ENCODE measurements around the gene PDZD7.
A peak's percentile ranks its signal among the peaks of the same experiment; 100 is the strongest.
"Not testable (repeated sequence)": the region's sequence is repeated elsewhere in the genome, so short reads cannot be mapped to it uniquely, and the experiment has no call there.

The PDZD7 gene

DNA sequence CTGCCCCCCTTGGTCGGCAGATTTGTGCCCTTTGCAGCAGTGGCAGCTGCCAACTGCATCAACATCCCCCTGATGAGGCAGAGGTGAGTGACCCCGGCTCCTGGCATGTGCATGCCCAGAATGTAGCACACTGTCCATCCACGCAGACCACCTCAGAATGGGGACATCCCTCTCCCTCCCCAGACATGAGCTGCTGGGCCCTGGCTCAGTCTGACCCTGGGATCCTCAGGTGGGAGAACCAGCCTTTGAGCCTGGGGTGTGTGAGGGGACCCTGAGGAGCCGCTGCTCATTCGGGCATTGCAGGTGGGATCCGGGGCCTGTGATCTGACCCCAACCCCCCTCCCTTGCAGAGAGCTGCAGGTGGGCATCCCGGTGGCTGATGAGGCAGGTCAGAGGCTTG, 5.8 kb upstream of the PDZD7 start:
- DNase-seq = no peak

- no peak for DNase-seq
Measured at GRCh38 chr10:101035916-101036702, 5.2 kb upstream of the PDZD7 start.

DNA sequence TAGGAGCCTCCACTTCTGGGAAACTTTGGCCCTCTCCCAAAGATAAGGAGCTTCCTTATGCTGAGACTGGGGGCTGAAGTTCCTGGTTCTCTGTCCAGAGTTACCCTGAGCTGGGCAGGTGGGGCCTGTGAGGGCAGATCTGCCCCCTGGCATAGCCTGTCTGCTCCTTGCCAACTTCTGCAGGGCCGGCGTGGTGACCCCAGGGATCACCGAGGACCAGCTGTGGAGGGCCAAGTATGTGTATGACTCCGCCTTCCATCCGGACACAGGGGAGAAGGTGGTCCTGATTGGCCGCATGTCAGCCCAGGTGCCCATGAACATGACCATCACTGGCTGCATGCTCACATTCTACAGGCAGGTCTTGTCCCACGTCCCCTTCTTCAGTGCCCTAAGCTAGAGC, 4.4 kb upstream of the PDZD7 start:
- no peak for DNase-seq

DNA sequence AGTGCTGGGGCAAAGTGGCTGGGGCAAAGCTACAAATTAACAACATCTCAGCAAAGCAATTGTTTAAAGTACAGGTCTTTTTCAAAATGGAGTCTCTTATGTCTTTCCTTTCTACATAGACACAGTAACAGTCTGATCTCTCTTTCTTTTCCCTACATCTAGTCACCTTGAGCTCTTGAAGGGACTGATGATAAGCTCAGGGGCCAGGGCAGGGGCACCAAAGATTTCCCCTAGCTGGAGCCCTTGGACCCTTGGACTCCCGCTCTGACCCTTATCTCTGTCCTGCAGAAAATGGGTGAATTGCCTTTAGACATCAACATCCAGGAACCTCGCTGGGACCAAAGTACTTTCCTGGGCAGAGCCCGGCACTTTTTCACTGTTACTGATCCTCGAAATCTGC, 3.5 kb upstream of the PDZD7 start:
- not testable (repeated sequence) for DNase-seq

DNA sequence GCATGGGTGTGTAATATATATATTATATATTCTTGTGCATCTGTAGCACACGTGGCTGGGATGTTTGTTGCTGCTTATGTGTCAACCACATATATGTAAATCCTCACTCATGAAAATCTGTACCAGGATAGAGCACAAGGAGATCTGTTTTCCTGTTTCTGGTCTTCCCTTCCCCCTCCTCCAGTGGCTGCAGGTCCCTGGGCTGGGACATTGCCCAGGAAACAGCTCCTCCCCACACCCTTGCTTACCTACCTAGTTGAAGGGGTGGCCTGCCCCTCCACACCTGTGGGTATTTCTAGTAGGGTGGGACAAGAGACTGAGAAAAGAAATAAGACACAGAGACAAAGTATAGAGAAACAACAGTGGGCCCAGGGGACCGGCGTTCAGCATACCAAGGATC, 2.3 kb upstream of the PDZD7 start:
- DNase-seq = no peak

DNA sequence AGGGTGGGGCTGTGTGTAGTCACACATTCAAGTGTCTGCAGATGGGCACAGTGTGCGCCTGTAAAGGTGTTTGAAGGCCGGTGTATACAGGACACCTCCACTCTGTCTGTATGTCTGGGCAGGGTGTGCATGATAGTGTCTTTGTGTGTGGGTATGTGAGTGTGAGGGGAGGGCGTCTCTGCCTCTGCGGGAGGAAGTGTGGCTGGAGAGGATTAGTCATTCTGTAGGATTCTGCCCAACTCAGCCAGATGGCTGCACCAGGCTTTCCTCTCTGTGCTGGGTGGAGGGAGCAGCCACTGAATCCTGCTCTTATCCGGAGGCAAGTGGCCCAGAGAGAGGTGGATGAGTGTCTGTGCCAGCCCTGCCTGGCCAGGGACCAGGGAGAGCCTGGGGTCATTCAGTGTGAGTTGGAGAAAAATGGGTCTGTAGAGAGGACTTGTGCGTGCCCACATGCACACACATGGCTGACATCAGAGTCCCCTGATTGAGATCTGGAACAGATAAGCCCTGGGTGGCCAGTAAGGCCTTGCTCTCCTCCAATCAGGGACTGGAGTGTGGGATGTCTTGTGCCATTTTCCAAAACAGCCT, 1.8 kb upstream of the PDZD7 start:
- peak; percentile 95 for DNase-seq

GRCh38 chr10:101031796-101032636, 1.1 kb upstream of the PDZD7 start:
- peak; percentile 75 for DNase-seq

GRCh38 chr10:101030496-101031127, 317 bp downstream of the PDZD7 start:
- DNase-seq = peak; percentile 48

DNA sequence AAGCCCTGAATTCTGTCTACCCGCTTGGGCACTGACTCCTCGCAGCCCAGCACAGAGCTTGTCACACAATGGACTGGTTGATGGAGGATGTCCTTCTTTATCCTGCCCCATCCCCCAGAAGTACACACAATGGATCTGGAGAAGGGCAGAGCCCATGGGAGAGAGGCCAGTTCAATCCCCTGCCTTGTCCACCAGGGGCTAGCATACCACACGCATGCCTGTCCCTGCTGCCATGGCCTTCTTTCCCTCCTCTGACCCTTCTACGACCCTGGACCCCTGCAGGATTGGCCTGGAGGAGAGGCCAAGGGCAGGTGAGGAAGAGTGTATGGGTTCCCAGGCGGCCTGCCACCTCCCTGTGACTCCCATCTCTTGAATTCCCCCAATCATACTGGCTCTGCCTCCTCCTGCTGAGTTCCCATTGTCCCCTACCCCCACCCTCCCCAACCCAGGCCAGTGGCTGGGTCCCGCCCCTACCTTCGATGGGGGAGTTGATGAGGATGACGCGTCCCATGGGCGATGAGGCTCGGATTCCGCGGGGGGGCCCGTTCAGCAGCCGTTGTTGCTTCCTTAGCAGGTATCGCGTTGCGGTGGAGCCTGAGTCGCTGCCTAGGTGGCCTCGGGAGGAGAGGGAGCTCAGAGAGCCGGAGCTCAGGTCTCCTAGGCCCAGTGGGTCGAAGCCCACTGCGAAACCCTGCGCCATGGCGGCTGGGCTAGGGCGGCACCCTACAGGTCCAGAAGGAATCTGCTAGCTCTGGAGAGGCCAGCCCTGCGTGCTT, 1.2 kb downstream of the PDZD7 start:
- DNase-seq = no peak

DNA sequence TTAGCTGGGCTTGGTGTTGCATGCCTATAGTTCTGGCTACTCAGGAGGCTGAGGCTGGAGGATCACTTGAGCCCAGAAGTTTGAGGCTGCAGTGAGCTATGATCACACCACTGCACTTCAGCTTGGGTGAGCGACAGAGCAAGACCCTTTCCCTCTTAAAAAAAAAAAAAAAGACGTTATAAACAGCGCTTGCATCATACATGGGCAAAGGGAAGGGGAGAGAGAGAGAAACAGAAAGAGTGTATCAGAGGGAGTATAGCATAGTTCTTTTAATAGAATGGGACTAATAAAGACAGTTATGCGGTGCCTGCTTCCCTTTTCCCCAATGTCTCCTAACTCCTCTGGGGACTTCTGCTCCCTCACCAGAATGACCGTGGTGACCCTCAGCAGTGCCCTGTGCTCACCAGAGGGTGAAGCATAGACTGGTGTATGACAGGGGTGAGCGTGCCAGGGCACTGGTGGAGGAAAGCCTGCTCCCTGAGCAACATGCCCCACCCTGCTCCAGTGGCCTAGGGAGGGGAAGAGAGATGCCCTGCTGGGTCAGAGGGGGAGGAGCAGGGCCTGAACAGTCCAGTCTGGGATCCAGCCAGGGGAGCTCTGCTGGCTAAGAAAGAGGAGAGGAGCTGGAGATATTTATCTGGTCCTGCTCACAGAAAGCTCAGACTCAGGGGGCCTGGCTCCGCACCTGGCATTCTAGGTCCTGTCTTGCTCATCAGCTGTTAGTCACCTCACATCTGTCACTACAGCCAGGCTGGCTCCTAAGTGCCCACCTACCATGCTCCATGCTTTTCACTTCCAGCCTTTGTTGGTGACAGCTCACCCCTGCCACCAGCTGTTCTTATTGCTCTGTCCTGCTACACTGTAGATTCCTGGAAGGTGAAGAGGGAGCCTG, 2.2 kb downstream of the PDZD7 start:
- no peak for DNase-seq

DNA sequence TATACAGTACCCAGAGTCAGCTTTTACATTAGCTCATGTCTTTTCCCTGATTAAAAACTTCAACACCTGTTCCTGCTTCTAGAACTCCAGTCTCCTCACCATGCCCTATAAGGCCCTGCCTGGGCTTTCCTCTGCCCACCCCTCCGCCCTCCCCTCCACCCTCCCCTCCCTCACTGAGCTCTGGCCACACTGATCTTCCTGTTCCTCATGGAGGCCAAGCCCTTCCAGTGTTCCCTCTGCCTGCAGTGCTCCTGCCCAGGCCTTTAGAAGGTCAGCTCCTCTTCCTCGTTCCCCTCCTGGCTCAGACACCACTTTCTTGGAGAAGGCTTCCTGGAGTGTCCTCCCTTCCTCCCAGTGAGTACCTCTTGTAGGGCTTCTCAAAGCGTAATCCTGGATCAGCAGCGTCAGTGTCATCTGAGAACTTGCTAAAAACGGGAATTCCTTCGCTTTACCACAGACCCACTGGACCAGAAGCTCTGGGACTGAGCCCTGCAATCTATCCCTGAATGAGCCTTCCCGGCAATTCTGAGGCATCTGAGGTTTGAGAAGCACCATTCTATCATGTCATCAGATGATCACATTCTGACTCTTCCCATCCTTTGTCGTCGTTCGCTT, 3.7 kb downstream of the PDZD7 start:
- DNase-seq = no peak

DNA sequence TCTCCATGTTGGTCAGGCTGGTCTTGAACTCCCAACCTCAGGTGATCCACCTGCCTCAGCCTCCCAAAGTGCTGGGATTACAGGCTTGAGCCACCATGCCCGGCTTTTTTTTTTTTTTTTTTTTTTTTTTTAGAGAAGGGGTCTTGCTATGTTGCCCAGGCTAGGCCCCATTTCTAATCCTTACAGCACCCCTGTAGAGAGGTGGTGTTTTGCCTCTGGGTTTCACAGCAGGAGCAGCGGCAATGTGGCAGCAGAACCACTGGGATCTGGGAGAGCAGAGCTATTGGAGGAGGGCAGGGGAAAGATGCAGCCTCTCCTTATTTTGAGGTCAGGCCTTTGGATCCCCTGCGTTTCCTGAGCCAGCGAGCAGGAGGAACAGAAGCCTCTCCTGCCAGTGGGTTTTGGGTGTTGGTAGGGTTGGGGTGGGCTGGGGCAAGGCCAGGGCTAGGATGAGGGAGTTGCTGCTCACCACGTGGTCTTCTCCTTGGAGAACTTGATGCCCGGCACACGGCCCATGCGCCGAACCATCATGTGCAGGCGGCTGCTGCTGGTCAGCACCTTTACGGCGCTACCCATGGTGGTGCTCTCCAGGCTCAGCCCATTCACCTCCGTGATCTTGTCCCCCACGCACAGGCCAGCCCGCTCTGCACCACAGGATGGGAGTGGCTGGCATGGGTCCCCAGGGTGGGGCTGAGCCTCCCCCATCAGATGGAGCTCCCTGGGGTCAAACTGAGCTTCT, 7.8 kb downstream of the PDZD7 start:
- no peak for DNase-seq

DNA sequence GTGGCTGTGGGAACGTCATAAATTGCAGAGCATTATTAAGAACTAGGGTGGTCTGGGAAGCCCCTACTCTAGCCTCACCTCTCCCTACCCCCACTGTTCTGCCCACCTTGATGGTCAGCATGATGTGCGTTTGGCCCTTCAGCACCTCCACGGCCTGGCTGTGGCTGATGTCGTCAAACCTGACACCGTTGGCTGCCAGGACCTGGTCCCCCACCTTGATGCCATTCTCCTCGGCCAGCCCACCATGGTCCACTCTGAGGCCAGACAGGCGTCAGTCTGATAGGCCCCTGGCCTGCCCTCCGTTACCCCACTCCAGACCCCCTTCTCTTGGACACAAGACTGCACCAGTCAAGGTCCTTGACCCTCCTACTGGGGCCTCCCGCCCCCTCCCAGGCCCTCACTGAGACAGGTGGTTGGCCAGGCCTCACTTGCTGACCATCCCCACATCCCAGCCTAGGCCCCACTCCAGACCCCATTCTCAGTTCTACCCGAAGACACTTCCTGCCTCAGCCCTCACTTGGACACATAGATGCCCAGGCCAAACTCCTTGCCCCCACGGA, 9.2 kb downstream of the PDZD7 start:
- DNase-seq = no peak

GRCh38 chr10:101021239-101021638, 9.7 kb downstream of the PDZD7 start:
- no peak for DNase-seq

- DNase-seq = no peak
Measured at GRCh38 chr10:101020427-101021075, 10.4 kb downstream of the PDZD7 start.

DNA sequence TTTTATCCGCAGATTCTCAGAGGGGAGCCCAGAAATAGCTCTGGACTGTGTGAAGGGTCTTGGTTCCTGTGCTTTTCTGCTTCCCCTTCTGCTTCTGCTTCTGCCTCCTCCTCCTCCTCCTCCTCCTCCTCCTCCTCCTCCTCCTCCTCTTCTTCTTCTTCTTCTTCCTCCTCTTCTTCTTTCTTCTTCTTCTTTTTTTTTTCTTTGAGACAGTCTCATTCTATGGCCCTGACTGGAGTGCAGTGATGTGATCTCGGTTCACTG, 11.6 kb downstream of the PDZD7 start:
- no peak for DNase-seq

DNA sequence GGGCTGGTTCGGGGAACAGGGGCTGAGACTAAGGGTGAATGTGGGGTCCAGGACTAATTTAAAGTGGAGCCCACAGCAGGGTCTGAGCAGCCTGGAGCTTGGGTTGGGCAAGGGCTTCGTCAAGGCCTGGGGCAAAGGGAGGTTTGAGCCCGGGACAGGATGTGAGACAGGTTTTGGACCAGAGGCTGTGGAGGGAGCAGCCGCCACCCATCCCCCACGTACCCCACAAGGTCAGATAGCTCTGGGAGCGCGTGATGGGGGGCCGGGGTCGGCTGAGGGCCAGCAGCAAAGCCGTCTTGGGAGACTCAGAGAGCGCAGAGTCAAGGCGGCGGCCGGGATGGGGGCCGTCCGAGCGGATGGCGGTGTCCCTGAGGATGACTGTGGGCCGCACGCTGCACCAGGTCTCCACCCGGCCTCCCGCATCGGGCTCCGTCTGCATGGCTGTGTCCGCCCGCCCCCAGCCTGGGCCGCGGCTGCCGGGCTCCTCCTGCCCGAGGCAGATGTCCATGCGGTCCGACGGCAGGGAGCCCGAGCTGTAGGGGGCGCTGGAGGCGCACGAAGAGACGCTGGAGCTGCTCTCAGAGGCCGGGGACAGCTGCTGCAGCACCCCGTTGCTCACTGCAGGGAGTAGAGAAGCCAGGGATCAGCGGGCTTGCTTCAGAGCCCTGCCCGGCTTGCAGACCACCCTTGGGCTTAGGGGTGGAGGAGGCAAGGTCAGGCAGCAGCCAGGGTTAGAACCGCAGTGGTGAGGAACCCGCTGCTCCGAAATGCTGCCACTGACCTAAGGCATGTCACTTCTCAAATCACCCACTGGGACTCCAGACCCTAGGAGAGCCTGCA, 12.1 kb downstream of the PDZD7 start:
- peak; percentile 81 for DNase-seq

DNA sequence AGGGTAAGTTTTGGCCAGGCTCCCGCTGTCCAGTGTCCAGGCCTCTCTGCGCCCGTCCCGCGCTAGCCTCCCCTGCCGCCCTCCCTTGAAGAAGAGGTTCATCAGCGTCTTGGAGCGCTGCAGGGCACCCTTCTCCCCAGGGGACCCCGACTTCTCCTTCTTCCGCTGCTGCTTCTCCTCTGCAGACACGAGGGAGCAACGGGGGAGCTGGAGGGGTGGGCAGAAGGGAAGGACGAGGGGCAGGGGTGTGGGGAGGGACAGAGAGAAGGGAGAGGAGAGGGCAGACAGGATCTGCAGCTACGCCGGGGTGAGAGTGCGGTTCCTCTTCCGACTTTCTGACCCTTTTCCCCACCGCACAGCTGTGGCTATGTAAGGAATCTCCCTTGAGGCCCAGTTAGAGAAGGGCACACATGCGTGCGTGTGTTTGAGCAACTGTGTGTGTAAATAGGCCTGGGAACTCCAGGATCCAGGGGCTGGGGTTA, 12.8 kb downstream of the PDZD7 start:
- no peak for DNase-seq

GRCh38 chr10:101016814-101017213, 14.1 kb downstream of the PDZD7 start:
- no peak for DNase-seq
